Uterus (tissue), 4 donors: ENCODE results near the gene YIPF5. TPM values are rescaled to one million over a fixed set of nuclear protein-coding genes. Genes with fewer than 3 reads are reported as not detected.

ENCODE experiments used
- DNase-seq, 2 donors: peaks; one replicate each; pipeline ENCODE4 v3.0.0-alpha.2; 2019 to 2020
- H3K27ac ChIP-seq, 2 donors: fragments of 200-600 bp; sonication (generic); 1 replicate in 1 of 2; 2 replicates in 1 of 2; pipeline ENCODE4 v1.5.1; 2016 to 2018
- H3K27me3 ChIP-seq, 2 donors: fragments of 200-600 bp; sonication (generic); one replicate each; pipeline ENCODE4 v1.5.1; 2018 to 2019; ENCODE audit warnings: control low read depth in 1 of 2
- H3K36me3 ChIP-seq, 2 donors: fragments of 200-600 bp; sonication (generic); one replicate each; pipeline ENCODE4 v1.5.1; 2019; ENCODE audit warnings: control low read depth in 1 of 2
- H3K4me1 ChIP-seq, 2 donors: fragments of 200-600 bp; sonication (generic); one replicate each; pipeline ENCODE4 v1.5.1; 2018 to 2019; ENCODE audit warnings: control low read depth in 1 of 2
- H3K4me3 ChIP-seq, 2 donors: fragments of 200-600 bp; sonication (generic); 1 replicate in 1 of 2; 2 replicates in 1 of 2; pipeline ENCODE4 v1.5.1; 2018 to 2019; ENCODE audit warnings: mild to moderate bottlenecking in 1 of 2
- H3K9me3 ChIP-seq, 2 donors: fragments of 200-600 bp; sonication (generic); one replicate each; pipeline ENCODE4 v1.5.1; 2019; ENCODE audit warnings: control low read depth in 1 of 2
- POLR2A ChIP-seq, 2 donors: fragments of 450-650 bp; IDR thresholded peaks; one replicate each; pipeline ENCODE4 v1.6.1; 2016; ENCODE audit warnings: antibody characterized with exemption in 2 of 2, mild to moderate bottlenecking in 1 of 2, moderate library complexity in 1 of 2
- intact Hi-C: fragments of 100-400 bp; cut with DNase I; formaldehyde crosslinking; loops from one replicate; pipeline ENCODE4 v1.15.1; 2023; ENCODE audit warnings: low total_unique reads
- total RNA-seq, 4 donors: library from RNA; depleted of rRNA in 3 of 4; stranded (reverse); fragments of >200 nt in 3 of 4; gene quantifications; one replicate each; pipeline versions ENCODE4 v1.1.0 to v1.2.4, GENCODE V29; 2014 to 2023
- TF ChIP-seq, protein P1 (sequence below), 4 experiments: fragments of 200-600 bp in 2 of 4; fragments of 450-650 bp in 2 of 4; sonication (generic) in 2 of 4; IDR thresholded peaks; one replicate each; pipeline ENCODE4 v1.5.1; 2016 to 2019; ENCODE audit warnings: antibody characterized with exemption in 4 of 4, mild to moderate bottlenecking in 2 of 4, moderate library complexity in 1 of 4
- donor health status: DM: yes; HTN: yes; CAD: no.

YIPF5 gene
- total RNA-seq: 100 to 1,000 TPM in 2 of 4 donors, 10 to 100 TPM in 2; 33.5 to 164 (median 86.3) TPM

DNA sequence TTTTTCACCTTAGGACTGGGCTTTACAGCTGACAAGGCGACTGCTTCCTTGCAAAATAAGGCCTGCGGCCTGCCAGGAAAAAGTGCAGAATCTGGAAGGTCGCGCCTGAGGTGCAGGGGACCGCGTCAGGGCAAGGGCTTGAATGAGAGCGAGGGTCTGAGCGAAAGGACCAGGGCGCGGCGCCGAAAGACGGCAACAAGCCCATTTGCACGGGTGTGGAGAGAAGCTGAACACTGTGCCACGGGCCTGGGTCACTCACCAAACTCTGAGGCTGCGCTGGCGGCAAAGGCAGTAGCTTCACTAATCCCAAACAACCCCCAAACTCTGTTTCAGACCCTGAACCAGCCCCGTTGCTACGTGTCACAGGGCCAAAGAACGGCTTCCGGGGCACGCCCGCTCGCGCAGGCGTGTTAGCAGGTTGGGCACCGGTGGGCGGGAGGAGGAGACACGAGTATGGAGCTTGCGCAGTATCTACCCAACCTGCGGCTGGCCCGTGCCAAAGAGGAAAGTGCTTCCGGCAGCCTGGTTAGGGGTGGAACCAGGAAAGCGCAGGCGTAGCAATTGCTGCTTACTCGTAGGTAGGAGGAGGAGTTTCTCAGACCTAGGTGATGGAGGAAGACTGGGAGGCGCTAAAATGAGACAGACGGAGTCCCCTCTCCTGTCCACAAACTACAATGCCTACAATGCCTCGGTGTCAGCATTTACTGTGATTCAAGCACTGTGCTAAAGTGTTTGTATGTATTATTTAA lies at the start of gene YIPF5, which contains the start of gene KCTD16:
Gene YIPF5 (minus strand): TSS at position 384 of the 749 bp plus-strand sequence. CDS start 704 bp downstream, outside the sequence.
Gene KCTD16 (plus strand): TSS at position 598 of the 749 bp plus-strand sequence.
- no peaks in the 10 kb centered on the region for H3K9me3 ChIP-seq
- intact Hi-C loops: no loop called here
- peak within 1 kb of the TSS; percentile 88 to 90 for H3K4me3 ChIP-seq
- no peaks in the 10 kb centered on the region for H3K27me3 ChIP-seq
- H3K36me3 ChIP-seq: no peaks in the 10 kb centered on the region
- TF ChIP-seq, protein P1, sequence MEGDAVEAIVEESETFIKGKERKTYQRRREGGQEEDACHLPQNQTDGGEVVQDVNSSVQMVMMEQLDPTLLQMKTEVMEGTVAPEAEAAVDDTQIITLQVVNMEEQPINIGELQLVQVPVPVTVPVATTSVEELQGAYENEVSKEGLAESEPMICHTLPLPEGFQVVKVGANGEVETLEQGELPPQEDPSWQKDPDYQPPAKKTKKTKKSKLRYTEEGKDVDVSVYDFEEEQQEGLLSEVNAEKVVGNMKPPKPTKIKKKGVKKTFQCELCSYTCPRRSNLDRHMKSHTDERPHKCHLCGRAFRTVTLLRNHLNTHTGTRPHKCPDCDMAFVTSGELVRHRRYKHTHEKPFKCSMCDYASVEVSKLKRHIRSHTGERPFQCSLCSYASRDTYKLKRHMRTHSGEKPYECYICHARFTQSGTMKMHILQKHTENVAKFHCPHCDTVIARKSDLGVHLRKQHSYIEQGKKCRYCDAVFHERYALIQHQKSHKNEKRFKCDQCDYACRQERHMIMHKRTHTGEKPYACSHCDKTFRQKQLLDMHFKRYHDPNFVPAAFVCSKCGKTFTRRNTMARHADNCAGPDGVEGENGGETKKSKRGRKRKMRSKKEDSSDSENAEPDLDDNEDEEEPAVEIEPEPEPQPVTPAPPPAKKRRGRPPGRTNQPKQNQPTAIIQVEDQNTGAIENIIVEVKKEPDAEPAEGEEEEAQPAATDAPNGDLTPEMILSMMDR (IDR thresholded peaks at IDR 0.05): peak in 2 of 4 experiments; percentile 7 to 20
- peak; percentile 5 to 50 for TF ChIP-seq POLR2A (IDR thresholded peaks at IDR 0.05)
- H3K27ac ChIP-seq: peak within 1 kb of the TSS; percentile 78 to 79
- peak; percentile 94 to 95 for DNase-seq
- H3K4me1 ChIP-seq: peaks cover 3 to 6% of the 10 kb centered on the region in 2 donors

DNA sequence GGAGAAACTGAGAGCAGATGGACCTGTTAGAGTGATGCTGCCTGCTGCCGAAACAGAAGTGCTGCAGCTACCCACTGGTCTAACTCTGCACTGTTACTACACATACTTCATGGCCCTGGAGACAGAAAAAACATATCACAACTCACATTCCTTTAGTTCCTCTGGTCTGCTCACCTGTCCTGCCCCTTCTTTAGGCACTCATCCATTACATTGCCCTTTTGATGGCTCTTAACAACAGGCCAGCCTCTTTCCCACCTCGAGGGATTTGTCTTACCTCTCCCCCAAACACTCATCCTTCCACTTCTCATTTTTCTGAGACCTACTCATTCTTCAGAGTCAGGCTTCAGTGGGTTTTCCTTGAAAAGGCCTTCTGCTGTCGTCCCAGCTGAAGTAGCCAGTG lies 49.4 kb upstream of the YIPF5 start:
- no peaks in the 10 kb centered on the region for H3K9me3 ChIP-seq
- H3K27me3 ChIP-seq: no peaks in the 10 kb centered on the region
- intact Hi-C loops: no loop called here
- DNase-seq: no peak
- H3K4me3 ChIP-seq: no peak overlapping the region
- TF ChIP-seq, protein P1 (IDR thresholded peaks at IDR 0.05): no peak
- TF ChIP-seq POLR2A (IDR thresholded peaks at IDR 0.05): no peak
- no peaks in the 10 kb centered on the region for H3K4me1 ChIP-seq
- no peak overlapping the region for H3K27ac ChIP-seq
- H3K36me3 ChIP-seq: no peaks in the 10 kb centered on the region

DNA sequence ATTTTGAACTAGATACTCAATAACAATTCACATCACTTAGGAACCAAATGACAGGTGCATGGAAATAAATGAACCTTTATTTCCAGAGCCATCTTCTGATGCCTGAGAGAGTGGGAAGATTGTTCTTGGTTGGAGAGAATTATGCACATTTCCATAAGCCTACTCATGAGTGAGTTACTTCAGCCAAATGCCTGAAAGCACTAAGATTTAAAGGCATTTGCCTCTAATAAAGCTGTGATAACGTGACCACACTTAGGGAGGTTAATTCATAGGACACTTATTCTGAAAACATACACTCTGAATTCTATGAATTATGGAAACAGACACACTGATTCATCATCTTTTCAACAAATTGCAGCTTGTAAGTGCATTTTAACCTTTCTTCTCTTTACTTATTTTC lies 40.2 kb upstream of the YIPF5 start:
- H3K4me3 ChIP-seq: no peak overlapping the region
- no peaks in the 10 kb centered on the region for H3K27me3 ChIP-seq
- intact Hi-C loops: no loop called here
- TF ChIP-seq POLR2A (IDR thresholded peaks at IDR 0.05): no peak
- TF ChIP-seq, protein P1 (IDR thresholded peaks at IDR 0.05): no peak
- no peak overlapping the region for H3K27ac ChIP-seq
- no peak for DNase-seq
- no peaks in the 10 kb centered on the region for H3K36me3 ChIP-seq
- H3K4me1 ChIP-seq: no peaks in the 10 kb centered on the region
- H3K9me3 ChIP-seq: no peaks in the 10 kb centered on the region

DNA sequence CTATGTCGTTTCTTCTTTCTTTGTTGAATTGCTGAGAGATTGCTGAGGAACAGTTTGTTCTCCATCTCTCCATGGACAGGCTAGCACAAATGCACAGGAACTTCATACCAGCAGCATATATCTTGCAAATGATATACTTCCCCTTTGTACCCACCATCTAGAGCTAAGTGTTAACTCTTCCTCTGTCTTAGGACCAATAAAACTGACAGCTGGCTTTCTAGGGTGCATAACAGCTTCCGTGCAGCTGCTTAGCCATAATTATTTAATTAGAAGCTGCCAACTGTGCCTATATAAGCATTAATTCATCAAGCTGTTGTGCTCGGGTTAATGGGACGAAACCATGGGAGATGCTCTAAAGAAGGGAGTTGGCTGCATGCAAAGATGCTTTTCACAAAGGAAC lies 38.9 kb upstream of the YIPF5 start:
- no peaks in the 10 kb centered on the region for H3K36me3 ChIP-seq
- H3K27me3 ChIP-seq: no peaks in the 10 kb centered on the region
- TF ChIP-seq, protein P1 (IDR thresholded peaks at IDR 0.05): no peak
- TF ChIP-seq POLR2A (IDR thresholded peaks at IDR 0.05): no peak
- H3K4me3 ChIP-seq: no peak overlapping the region
- no peak for DNase-seq
- peaks cover 0 to 3% of the 10 kb centered on the region in 2 donors for H3K4me1 ChIP-seq
- no peaks in the 10 kb centered on the region for H3K9me3 ChIP-seq
- intact Hi-C loops: no loop called here
- no peak overlapping the region for H3K27ac ChIP-seq

DNA sequence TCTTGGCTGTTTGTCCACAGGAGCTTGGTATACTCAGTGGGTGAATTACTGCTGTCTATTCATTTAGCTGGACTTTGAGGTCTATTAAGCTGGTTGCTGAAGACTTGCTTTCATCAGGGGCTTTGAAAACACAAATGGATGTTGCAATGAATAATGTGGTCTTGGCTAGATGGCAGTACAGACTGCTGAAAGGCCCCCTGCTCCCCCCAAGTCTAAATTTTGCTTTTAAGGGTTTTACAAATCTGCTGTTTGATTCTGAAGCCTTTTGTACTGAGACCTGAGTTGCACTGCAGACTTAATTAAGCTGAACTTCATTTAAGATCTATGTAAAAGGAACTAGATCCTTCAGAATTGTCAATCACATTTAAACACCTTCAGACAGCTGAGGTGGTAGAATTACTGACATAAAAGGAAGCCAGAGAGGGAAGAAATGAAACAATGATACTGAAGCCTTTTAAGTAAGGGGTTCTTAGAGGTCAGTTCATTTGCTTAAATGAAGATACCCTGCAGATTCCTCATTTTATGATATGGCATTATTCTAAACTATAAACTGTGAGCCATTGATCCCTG lies 37.5 kb upstream of the YIPF5 start:
- H3K27me3 ChIP-seq: no peaks in the 10 kb centered on the region
- no peaks in the 10 kb centered on the region for H3K9me3 ChIP-seq
- DNase-seq: no peak
- no peak overlapping the region for H3K27ac ChIP-seq
- no peak overlapping the region for H3K4me3 ChIP-seq
- intact Hi-C loops: no loop called here
- H3K4me1 ChIP-seq: peaks cover 3% of the 10 kb centered on the region in 2 donors
- no peaks in the 10 kb centered on the region for H3K36me3 ChIP-seq
- no peak for TF ChIP-seq POLR2A (IDR thresholded peaks at IDR 0.05)
- TF ChIP-seq, protein P1 (IDR thresholded peaks at IDR 0.05): no peak
